GM21619 (cell line): ENCODE measurements around the gene ACO1.

Experiments used
- ATAC-seq: cut with Tn5 transposase; IDR thresholded peaks from one replicate; pipeline ENCODE4 v1.9.1; 2021; ENCODE audit not compliant: unreplicated experiment

Gene ACO1

GRCh38 chr9:32414856-32415255, 30.4 kb downstream of the ACO1 start:
- ATAC-seq = no peak

GRCh38 chr9:32419921-32420320, 35.5 kb downstream of the ACO1 start:
- ATAC-seq = no peak

GRCh38 chr9:32422237-32422806, 37.9 kb downstream of the ACO1 start:
- ATAC-seq = no peak

GRCh38 chr9:32423371-32423770, 38.9 kb downstream of the ACO1 start:
- ATAC-seq = no peak

GRCh38 chr9:32424616-32425015, 40.2 kb downstream of the ACO1 start:
- ATAC-seq = no peak

- peak; percentile 50 for ATAC-seq
Measured at GRCh38 chr9:32426278-32426939, 42.0 kb downstream of the ACO1 start.

GRCh38 chr9:32427111-32427873, 42.8 kb downstream of the ACO1 start:
- ATAC-seq = no peak

GRCh38 chr9:32430720-32431119, 46.3 kb downstream of the ACO1 start:
- no peak for ATAC-seq

GRCh38 chr9:32431196-32431595, 46.8 kb downstream of the ACO1 start:
- no peak for ATAC-seq

GRCh38 chr9:32431940-32432555, 47.6 kb downstream of the ACO1 start:
- no peak for ATAC-seq

GRCh38 chr9:32434892-32435291, 50.4 kb downstream of the ACO1 start:
- ATAC-seq = no peak

- ATAC-seq = no peak
Measured at GRCh38 chr9:32441678-32442077, 57.2 kb downstream of the ACO1 start.

- peak; percentile 70 for ATAC-seq
Measured at GRCh38 chr9:32442433-32442832, 58.0 kb downstream of the ACO1 start.

GRCh38 chr9:32449969-32450368, 65.5 kb downstream of the ACO1 start:
- no peak for ATAC-seq

GRCh38 chr9:32454280-32454679, 69.8 kb downstream of the ACO1 start:
- no peak for ATAC-seq

- no peak for ATAC-seq
Measured at GRCh38 chr9:32455738-32456137, 71.3 kb downstream of the ACO1 start.

GRCh38 chr9:32456564-32456963, 72.1 kb downstream of the ACO1 start:
- ATAC-seq = no peak

- ATAC-seq = no peak
Measured at GRCh38 chr9:32463500-32464293, 79.3 kb downstream of the ACO1 start.

GRCh38 chr9:32468740-32469139, 84.3 kb downstream of the ACO1 start:
- no peak for ATAC-seq

GRCh38 chr9:32472344-32472743, 87.9 kb downstream of the ACO1 start:
- no peak for ATAC-seq

GRCh38 chr9:32483343-32483742, 98.9 kb downstream of the ACO1 start:
- no peak for ATAC-seq
